ENCODE results near the gene GJA3. TPM values are rescaled to one million over a fixed set of nuclear protein-coding genes. Genes with fewer than 3 reads are reported as not detected.
A peak's percentile ranks its signal among the peaks of the same experiment; 100 is the strongest.

The GJA3 gene
- total RNA-seq, 2 experiments from 2014 or later, result not detected

- TF ChIP-seq CTCF (IDR thresholded peaks at IDR 0.05), result no peak
- Histone ChIP-seq H3K27ac (ENCODE audit: low read depth in 1 of 2, low read length in 2 of 2) (no peak overlapping the region), H3K4me3 (ENCODE audit: low read length) (no peak overlapping the region), H3K4me1 (ENCODE audit: insufficient read depth, low read length) (peaks cover 9% of the 10 kb centered on the region), H3K9me3 (ENCODE audit: control insufficient read depth in 1 of 2, insufficient read depth in 1 of 2, low read length in 2 of 2) (no peaks in the 10 kb centered on the region), H3K27me3 (ENCODE audit: control insufficient read depth in 1 of 2, insufficient read depth in 2 of 2, low read length in 2 of 2) (peaks cover 40 to 47% of the 10 kb centered on the region in 2 experiments), H3K36me3 (ENCODE audit: insufficient read depth, low read length) (no peaks in the 10 kb centered on the region)
- intact Hi-C loops (cut with DNase I, micrococcal nuclease), result no loop called here
- ATAC-seq (ENCODE audit: poor library complexity), result no peak
- ChIA-PET CTCF (no interaction called here), POLR2A (no interaction called here)
- no peak for DNase-seq
- no peaks in the 10 kb centered on the region for H3K36me3 Mint-ChIP-seq (ENCODE audit: low read depth)
- peaks cover 92% of the 10 kb centered on the region for H3K27me3 Mint-ChIP-seq
- H3K9me3 Mint-ChIP-seq, result no peaks in the 10 kb centered on the region
- no peak overlapping the region for H3K4me3 Mint-ChIP-seq
- H3K4me1 Mint-ChIP-seq (ENCODE audit: low read depth), result peaks cover 7% of the 10 kb centered on the region
- H3K27ac Mint-ChIP-seq, result no peak overlapping the region
These were observed 12.4 kb upstream of the GJA3 start for GRCh38 chr13:20173116-20173746.

- H3K27me3 Mint-ChIP-seq, result peaks cover 92% of the 10 kb centered on the region
- Histone ChIP-seq H3K9me3 (ENCODE audit: control insufficient read depth in 1 of 2, insufficient read depth in 1 of 2, low read length in 2 of 2) (no peaks in the 10 kb centered on the region), H3K4me1 (ENCODE audit: insufficient read depth, low read length) (peaks cover 7% of the 10 kb centered on the region), H3K36me3 (ENCODE audit: insufficient read depth, low read length) (no peaks in the 10 kb centered on the region), H3K4me3 (ENCODE audit: low read length) (no peak overlapping the region), H3K27me3 (ENCODE audit: control insufficient read depth in 1 of 2, insufficient read depth in 2 of 2, low read length in 2 of 2) (peaks cover 32 to 40% of the 10 kb centered on the region in 2 experiments), H3K27ac (ENCODE audit: low read depth in 1 of 2, low read length in 2 of 2) (no peak overlapping the region)
- ChIA-PET CTCF (interaction anchor here (1.2 kb wide), 1 partner anchor 26 kb away, joined by 6 read pairs; no protein-coding TSS in a partner anchor), POLR2A (no interaction called here)
- peaks cover 7% of the 10 kb centered on the region for H3K4me1 Mint-ChIP-seq (ENCODE audit: low read depth)
- no peak overlapping the region for H3K4me3 Mint-ChIP-seq
- ATAC-seq (ENCODE audit: poor library complexity) (no peak), DNase-seq (no peak)
- no peaks in the 10 kb centered on the region for H3K36me3 Mint-ChIP-seq (ENCODE audit: low read depth)
- TF ChIP-seq CTCF (IDR thresholded peaks at IDR 0.05), result no peak
- H3K27ac Mint-ChIP-seq, result no peak overlapping the region
- no peaks in the 10 kb centered on the region for H3K9me3 Mint-ChIP-seq
- intact Hi-C loops (cut with DNase I, micrococcal nuclease), result no loop called here
These were observed 10.5 kb upstream of the GJA3 start for GRCh38 chr13:20171364-20171763.

GRCh38 chr13:20170921-20171320, 10.1 kb upstream of the GJA3 start:
- Mint-ChIP-seq H3K27me3 (peaks cover 91% of the 10 kb centered on the region), H3K4me3 (no peak overlapping the region), H3K4me1 (ENCODE audit: low read depth) (peaks cover 7% of the 10 kb centered on the region), H3K27ac (no peak overlapping the region), H3K36me3 (ENCODE audit: low read depth) (no peaks in the 10 kb centered on the region), H3K9me3 (no peaks in the 10 kb centered on the region)
- TF ChIP-seq CTCF (IDR thresholded peaks at IDR 0.05), result no peak
- Histone ChIP-seq H3K4me1 (ENCODE audit: insufficient read depth, low read length) (peaks cover 7% of the 10 kb centered on the region), H3K4me3 (ENCODE audit: low read length) (no peak overlapping the region), H3K36me3 (ENCODE audit: insufficient read depth, low read length) (no peaks in the 10 kb centered on the region), H3K27me3 (ENCODE audit: control insufficient read depth in 1 of 2, insufficient read depth in 2 of 2, low read length in 2 of 2) (peaks cover 29 to 40% of the 10 kb centered on the region in 2 experiments), H3K9me3 (ENCODE audit: control insufficient read depth in 1 of 2, insufficient read depth in 1 of 2, low read length in 2 of 2) (no peaks in the 10 kb centered on the region), H3K27ac (ENCODE audit: low read depth in 1 of 2, low read length in 2 of 2) (no peak overlapping the region)
- POLR2A ChIA-PET, result no interaction called here
- ATAC-seq (ENCODE audit: poor library complexity), result no peak
- CTCF ChIA-PET, result interaction anchor here (1.2 kb wide), 1 partner anchor 26 kb away, joined by 6 read pairs; no protein-coding TSS in a partner anchor
- intact Hi-C loops (cut with DNase I, micrococcal nuclease), result no loop called here
- peak in 1 of 14 experiments; percentile 27 for DNase-seq

Measured in CD4-positive, alpha-beta T cell (primary cell).